ENCODE results near the gene PALLD. TPM values are rescaled to one million over a fixed set of nuclear protein-coding genes. Genes with fewer than 3 reads are reported as not detected.
"Not testable (repeated sequence)": the region's sequence is repeated elsewhere in the genome, so short reads cannot be mapped to it uniquely, and the experiment has no call there.

PALLD gene
- polyA plus RNA-seq, 1 donor from 2014 or later = 20.5 TPM

DNA sequence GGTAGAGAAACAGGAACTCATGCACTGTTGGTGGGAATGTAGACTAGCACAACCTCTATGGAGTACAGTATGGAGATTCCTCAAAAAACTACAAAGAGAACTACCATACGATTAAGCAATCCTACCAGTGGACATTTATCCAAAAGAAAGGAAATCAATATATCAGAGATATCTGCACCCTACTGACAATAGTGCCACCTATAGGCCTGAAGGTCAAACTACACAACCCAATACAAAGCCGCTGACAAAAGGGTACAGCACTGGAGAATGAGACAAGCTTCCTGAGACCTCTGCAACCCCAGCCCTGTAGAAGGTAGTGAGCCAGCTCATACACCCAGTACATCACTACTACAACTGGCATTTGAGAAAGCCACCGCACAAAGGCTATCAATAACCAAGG, 446.1 kb downstream of the PALLD start:
- TF ChIP-seq EP300 (conservative IDR thresholded peaks at IDR 0.05; ENCODE audit: poor library complexity, severe bottlenecking) (no peak), MXI1 (conservative IDR thresholded peaks at IDR 0.05; ENCODE audit: poor library complexity, severe bottlenecking) (no peak), SMC3 (conservative IDR thresholded peaks at IDR 0.05; ENCODE audit: poor library complexity) (no peak), POLR2AphosphoS5 (IDR thresholded peaks at IDR 0.05) (no peak)
- TF ChIP-seq, protein P1, sequence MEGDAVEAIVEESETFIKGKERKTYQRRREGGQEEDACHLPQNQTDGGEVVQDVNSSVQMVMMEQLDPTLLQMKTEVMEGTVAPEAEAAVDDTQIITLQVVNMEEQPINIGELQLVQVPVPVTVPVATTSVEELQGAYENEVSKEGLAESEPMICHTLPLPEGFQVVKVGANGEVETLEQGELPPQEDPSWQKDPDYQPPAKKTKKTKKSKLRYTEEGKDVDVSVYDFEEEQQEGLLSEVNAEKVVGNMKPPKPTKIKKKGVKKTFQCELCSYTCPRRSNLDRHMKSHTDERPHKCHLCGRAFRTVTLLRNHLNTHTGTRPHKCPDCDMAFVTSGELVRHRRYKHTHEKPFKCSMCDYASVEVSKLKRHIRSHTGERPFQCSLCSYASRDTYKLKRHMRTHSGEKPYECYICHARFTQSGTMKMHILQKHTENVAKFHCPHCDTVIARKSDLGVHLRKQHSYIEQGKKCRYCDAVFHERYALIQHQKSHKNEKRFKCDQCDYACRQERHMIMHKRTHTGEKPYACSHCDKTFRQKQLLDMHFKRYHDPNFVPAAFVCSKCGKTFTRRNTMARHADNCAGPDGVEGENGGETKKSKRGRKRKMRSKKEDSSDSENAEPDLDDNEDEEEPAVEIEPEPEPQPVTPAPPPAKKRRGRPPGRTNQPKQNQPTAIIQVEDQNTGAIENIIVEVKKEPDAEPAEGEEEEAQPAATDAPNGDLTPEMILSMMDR (IDR thresholded peaks at IDR 0.05; ENCODE audit: poor library complexity, severe bottlenecking) = no peak
- Histone ChIP-seq H3F3A (ENCODE audit: insufficient read depth, low read length, poor library complexity, severe bottlenecking) (no peaks in the 10 kb centered on the region), H3K4me2 (ENCODE audit: low read length) (no peak overlapping the region), H3K27me3 (ENCODE audit: insufficient read depth, low read depth, low read length) (no peaks in the 10 kb centered on the region), H3K36me3 (ENCODE audit: insufficient read depth, low read length) (no peaks in the 10 kb centered on the region), H3K9ac (ENCODE audit: low read length) (no peak overlapping the region), H2AFZ (ENCODE audit: low read depth, low read length) (no peak overlapping the region), H3K4me3 (ENCODE audit: low read length) (no peak overlapping the region), H3K27ac (ENCODE audit: low read length) (no peak overlapping the region), H4K20me1 (ENCODE audit: insufficient read depth) (no peaks in the 10 kb centered on the region), H3K9me3 (ENCODE audit: low read length) (no peaks in the 10 kb centered on the region), H3K9me2 (ENCODE audit: insufficient read depth, low read length) (no peaks in the 10 kb centered on the region), H3K79me2 (replicated peaks; ENCODE audit: insufficient read depth, low read length) (no peaks in the 10 kb centered on the region)

DNA sequence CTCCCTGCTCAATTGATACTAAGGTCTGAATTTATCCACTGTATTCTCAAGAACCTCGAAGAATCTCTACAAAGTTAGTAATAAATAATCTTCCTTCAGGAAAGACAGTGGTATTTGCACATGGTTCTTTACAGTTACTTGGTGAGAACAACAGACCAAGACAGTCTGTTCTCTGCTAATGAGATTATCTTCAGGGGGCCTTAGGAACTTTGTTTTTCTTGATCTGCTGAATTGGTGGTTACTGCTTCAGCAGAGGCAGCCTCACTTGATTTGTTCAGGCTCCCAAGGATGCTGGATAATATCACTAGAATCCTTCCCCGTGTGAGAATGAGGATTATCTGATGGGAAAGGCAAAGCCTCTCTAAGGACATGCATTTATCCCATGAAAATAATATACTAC, 448.4 kb downstream of the PALLD start:
- no peak overlapping the region for H3K4me2 ChIP-seq (ENCODE audit: low read length)
- no peaks in the 10 kb centered on the region for H3F3A ChIP-seq (ENCODE audit: insufficient read depth, low read length, poor library complexity, severe bottlenecking)
- no peak for TF ChIP-seq MXI1 (conservative IDR thresholded peaks at IDR 0.05; ENCODE audit: poor library complexity, severe bottlenecking)
- TF ChIP-seq RAD21 (conservative IDR thresholded peaks at IDR 0.05) = no peak
- TF ChIP-seq EZH2 (IDR thresholded peaks at IDR 0.05; ENCODE audit: borderline replicate concordance, insufficient read depth, low read length, poor library complexity, severe bottlenecking) = no peak
- TF ChIP-seq, protein P2, sequence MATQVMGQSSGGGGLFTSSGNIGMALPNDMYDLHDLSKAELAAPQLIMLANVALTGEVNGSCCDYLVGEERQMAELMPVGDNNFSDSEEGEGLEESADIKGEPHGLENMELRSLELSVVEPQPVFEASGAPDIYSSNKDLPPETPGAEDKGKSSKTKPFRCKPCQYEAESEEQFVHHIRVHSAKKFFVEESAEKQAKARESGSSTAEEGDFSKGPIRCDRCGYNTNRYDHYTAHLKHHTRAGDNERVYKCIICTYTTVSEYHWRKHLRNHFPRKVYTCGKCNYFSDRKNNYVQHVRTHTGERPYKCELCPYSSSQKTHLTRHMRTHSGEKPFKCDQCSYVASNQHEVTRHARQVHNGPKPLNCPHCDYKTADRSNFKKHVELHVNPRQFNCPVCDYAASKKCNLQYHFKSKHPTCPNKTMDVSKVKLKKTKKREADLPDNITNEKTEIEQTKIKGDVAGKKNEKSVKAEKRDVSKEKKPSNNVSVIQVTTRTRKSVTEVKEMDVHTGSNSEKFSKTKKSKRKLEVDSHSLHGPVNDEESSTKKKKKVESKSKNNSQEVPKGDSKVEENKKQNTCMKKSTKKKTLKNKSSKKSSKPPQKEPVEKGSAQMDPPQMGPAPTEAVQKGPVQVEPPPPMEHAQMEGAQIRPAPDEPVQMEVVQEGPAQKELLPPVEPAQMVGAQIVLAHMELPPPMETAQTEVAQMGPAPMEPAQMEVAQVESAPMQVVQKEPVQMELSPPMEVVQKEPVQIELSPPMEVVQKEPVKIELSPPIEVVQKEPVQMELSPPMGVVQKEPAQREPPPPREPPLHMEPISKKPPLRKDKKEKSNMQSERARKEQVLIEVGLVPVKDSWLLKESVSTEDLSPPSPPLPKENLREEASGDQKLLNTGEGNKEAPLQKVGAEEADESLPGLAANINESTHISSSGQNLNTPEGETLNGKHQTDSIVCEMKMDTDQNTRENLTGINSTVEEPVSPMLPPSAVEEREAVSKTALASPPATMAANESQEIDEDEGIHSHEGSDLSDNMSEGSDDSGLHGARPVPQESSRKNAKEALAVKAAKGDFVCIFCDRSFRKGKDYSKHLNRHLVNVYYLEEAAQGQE (IDR thresholded peaks at IDR 0.05; ENCODE audit: borderline replicate concordance) = no peak
- TF ChIP-seq, protein P1 (IDR thresholded peaks at IDR 0.05; ENCODE audit: poor library complexity, severe bottlenecking) = no peak
- TF ChIP-seq EP300 (conservative IDR thresholded peaks at IDR 0.05; ENCODE audit: poor library complexity, severe bottlenecking) = no peak
- no peak for TF ChIP-seq TAF1 (IDR thresholded peaks at IDR 0.05; ENCODE audit: low read depth)
- TF ChIP-seq SMC3 (conservative IDR thresholded peaks at IDR 0.05; ENCODE audit: poor library complexity) = no peak
- TF ChIP-seq POLR2AphosphoS5 (IDR thresholded peaks at IDR 0.05) = no peak
- no peak overlapping the region for H3K27ac ChIP-seq (ENCODE audit: low read length)
- no peak overlapping the region for H2AFZ ChIP-seq (ENCODE audit: low read depth, low read length)
- H4K20me1 ChIP-seq (ENCODE audit: insufficient read depth) = no peaks in the 10 kb centered on the region
- H3K36me3 ChIP-seq (ENCODE audit: insufficient read depth, low read length) = no peaks in the 10 kb centered on the region
- no peak overlapping the region for H3K4me3 ChIP-seq (ENCODE audit: low read length)
- no peak overlapping the region for H3K9ac ChIP-seq (ENCODE audit: low read length)
- no peaks in the 10 kb centered on the region for H3K27me3 ChIP-seq (ENCODE audit: insufficient read depth, low read depth, low read length)
- no peaks in the 10 kb centered on the region for H3K9me2 ChIP-seq (ENCODE audit: insufficient read depth, low read length)
- no peaks in the 10 kb centered on the region for H3K9me3 ChIP-seq (ENCODE audit: low read length)
- H3K79me2 ChIP-seq (replicated peaks; ENCODE audit: insufficient read depth, low read length) = no peaks in the 10 kb centered on the region

DNA sequence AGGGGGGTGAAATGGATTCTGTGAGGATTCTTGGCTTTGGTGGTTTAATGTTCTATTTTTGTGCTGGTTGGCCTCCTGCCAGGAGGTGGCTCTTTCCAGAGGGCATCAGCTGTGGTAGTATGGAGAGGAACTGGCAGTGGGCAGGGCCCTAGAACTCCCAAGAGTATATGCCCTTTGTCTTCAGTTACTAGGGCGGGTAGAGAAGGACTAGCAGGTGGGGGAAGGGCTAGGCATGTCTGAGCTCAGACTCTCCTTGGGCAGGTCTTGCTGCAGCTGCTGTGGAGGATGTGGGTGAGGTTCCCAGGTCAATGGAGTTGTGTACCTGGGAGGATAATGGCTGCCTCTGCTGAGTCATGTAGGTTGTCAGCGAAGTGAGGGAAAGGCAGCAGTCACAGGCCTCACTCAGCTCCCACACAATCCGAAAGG, 456.0 kb downstream of the PALLD start:
- H2AFZ ChIP-seq (ENCODE audit: low read depth, low read length); H3K4me3 ChIP-seq (ENCODE audit: low read length); H3F3A ChIP-seq (ENCODE audit: insufficient read depth, low read length, poor library complexity, severe bottlenecking); H3K27ac ChIP-seq (ENCODE audit: low read length); H3K9ac ChIP-seq (ENCODE audit: low read length); H3K79me2 ChIP-seq (replicated peaks; ENCODE audit: insufficient read depth, low read length); H4K20me1 ChIP-seq (ENCODE audit: insufficient read depth); H3K9me3 ChIP-seq (ENCODE audit: low read length); H3K4me2 ChIP-seq (ENCODE audit: low read length); H3K27me3 ChIP-seq (ENCODE audit: insufficient read depth, low read depth, low read length); H3K9me2 ChIP-seq (ENCODE audit: insufficient read depth, low read length); H3K36me3 ChIP-seq (ENCODE audit: insufficient read depth, low read length): not testable (repeated sequence)
